HCT116 (cell line): ENCODE measurements around the gene CCDC9B. TPM values are rescaled to one million over a fixed set of nuclear protein-coding genes. Genes with fewer than 3 reads are reported as not detected.

Source experiments
- ATAC-seq: fragments of 200-7000 bp; cut with Tn5 transposase; 2 replicates; pipeline ENCODE4 v1.9.1; 2020; ENCODE audit warnings: mild to moderate bottlenecking, moderate library complexity
- BruUV-seq: library from RNA; stranded (reverse); fragments of 400-500 nt; replicated peaks from 2 replicates; lab custom pipeline; 2021; lab: Mats Ljungman, UMichigan
- CTCF ChIA-PET: fragments of 300-600 bp; sonication (Branson Sonifier 250); formaldehyde crosslinking; loops from one replicate; lab custom pipeline; 2021; ENCODE audit warnings: antibody characterized with exemption; lab: Charles Lee
- POLR2A ChIA-PET: fragments of 300-600, 350-600 bp; sonication (Branson Sonifier 250); formaldehyde crosslinking; loops from one replicate; lab custom pipeline; 2021; ENCODE audit warnings: antibody characterized with exemption; lab: Charles Lee
- RAD21 ChIA-PET, 2 experiments: fragments of 300-600 bp; sonication (Branson Sonifier 250); formaldehyde crosslinking; loops; one replicate each; lab custom pipeline; 2023; ENCODE audit warnings: low total read pairs in 2 of 2; ENCODE audit not compliant: uncharacterized antibody in 2 of 2, unreplicated experiment in 2 of 2, low non-redundant PET in 1 of 2; lab: Charles Lee
- DNase-seq: peaks from one replicate; pipeline ENCODE4 v3.0.0-alpha.2; 2010; ENCODE audit warnings: low read depth, low spot score
- H2AFZ ChIP-seq: fragments of 200-600 bp; shearing (Covaris generic), sonication (generic); 2 replicates; pipeline ENCODE4 v1.6.1; 2017; ENCODE audit warnings: low read depth, mixed run types, mixed read lengths, antibody characterized with exemption, low read length; ENCODE audit not compliant: poor library complexity, severe bottlenecking
- H3K27ac ChIP-seq: 2 replicates; pipeline ENCODE4 v1.5.1; 2012; ENCODE audit warnings: low read depth, low read length
- H3K27me3 ChIP-seq: fragments of 200-600 bp; sonication (generic); 2 replicates; pipeline ENCODE4 v1.6.1; 2016; ENCODE audit warnings: mixed run types, low read length, mixed read lengths; ENCODE audit not compliant: insufficient read depth
- H3K36me3 ChIP-seq, 2 experiments: fragments of 200-500 bp in 1 of 2; fragments of 200-600 bp in 1 of 2; sonication (Bioruptor generic) in 1 of 2; sonication (generic) in 1 of 2; 2 replicates each; pipeline versions ENCODE4 v1.5.1 to v1.6.1; 2014 to 2016; ENCODE audit warnings: low read length in 2 of 2, inconsistent platforms in 1 of 2, mixed read lengths in 1 of 2, mixed run types in 1 of 2; ENCODE audit not compliant: insufficient read depth in 2 of 2, control insufficient read depth in 1 of 2
- H3K4me1 ChIP-seq, 2 experiments: fragments of 200-600 bp in 1 of 2; sonication (generic) in 1 of 2; 2 replicates each; pipeline versions ENCODE4 v1.5.1 to v1.6.1; 2012 to 2017; ENCODE audit warnings: low read length in 2 of 2, inconsistent platforms in 1 of 2, mild to moderate bottlenecking in 1 of 2, mixed read lengths in 1 of 2, mixed run types in 1 of 2, moderate library complexity in 1 of 2; ENCODE audit not compliant: insufficient read depth in 2 of 2, control insufficient read depth in 1 of 2
- H3K4me2 ChIP-seq: fragments of 200-600 bp; sonication (generic); 2 replicates; pipeline ENCODE4 v1.6.1; 2017; ENCODE audit warnings: mixed run types, low read length, mixed read lengths
- H3K4me3 ChIP-seq, 2 experiments: fragments of 200-600 bp in 1 of 2; sonication (generic) in 1 of 2; replicated peaks in 1 of 2; 2 replicates each; pipeline ENCODE4 v1.5.1; 2011 to 2016; ENCODE audit warnings: low read length in 2 of 2, control low read depth in 1 of 2, low read depth in 1 of 2, mild to moderate bottlenecking in 1 of 2, mixed read lengths in 1 of 2, mixed run types in 1 of 2
- H3K79me2 ChIP-seq: fragments of 200-600 bp; sonication (generic); 2 replicates; pipeline ENCODE4 v1.6.1; 2017; ENCODE audit warnings: mild to moderate bottlenecking, mixed run types, low read length, moderate library complexity, mixed read lengths; ENCODE audit not compliant: insufficient read depth
- H3K9ac ChIP-seq: fragments of 200-600 bp; sonication (generic); 2 replicates; pipeline ENCODE4 v1.6.1; 2016; ENCODE audit warnings: low read length, mixed read lengths
- H3K9me2 ChIP-seq: fragments of 200-600 bp; sonication (generic), shearing (Covaris generic); 2 replicates; pipeline ENCODE4 v1.6.1; 2017; ENCODE audit warnings: mixed run types, mild to moderate bottlenecking, moderate library complexity; ENCODE audit not compliant: insufficient read depth
- H3K9me3 ChIP-seq, 2 experiments: fragments of 200-500 bp in 1 of 2; fragments of 200-600 bp in 1 of 2; sonication (Bioruptor generic) in 1 of 2; sonication (generic) in 1 of 2; 2 replicates each; pipeline ENCODE4 v1.6.1; 2014 to 2017; ENCODE audit warnings: low read length in 2 of 2, mixed read lengths in 2 of 2, inconsistent platforms in 1 of 2, low read depth in 1 of 2, mild to moderate bottlenecking in 1 of 2, mixed run types in 1 of 2, moderate library complexity in 1 of 2; ENCODE audit not compliant: control insufficient read depth in 1 of 2, insufficient read depth in 1 of 2
- H4K20me1 ChIP-seq: fragments of 200-600 bp; sonication (generic), shearing (Covaris generic); 2 replicates; pipeline ENCODE4 v1.6.1; 2017; ENCODE audit warnings: mixed run types, mild to moderate bottlenecking, moderate library complexity; ENCODE audit not compliant: insufficient read depth
- CBX3 ChIP-seq: IDR thresholded peaks from 2 replicates; pipeline ENCODE4 v1.6.1; 2012; ENCODE audit warnings: low read depth
- EGR1 ChIP-seq: IDR thresholded peaks from 2 replicates; pipeline ENCODE4 v1.6.1; 2012; ENCODE audit warnings: low read depth
- POLR2AphosphoS5 ChIP-seq: IDR thresholded peaks from 2 replicates; pipeline ENCODE4 v1.6.1; 2011; ENCODE audit warnings: mild to moderate bottlenecking, low read depth, low read length, moderate library complexity
- RAD21 ChIP-seq: IDR thresholded peaks from 2 replicates; pipeline ENCODE4 v1.6.1; 2012; ENCODE audit warnings: low read depth, mild to moderate bottlenecking
- ZFX ChIP-seq: fragments of 450-650 bp; IDR thresholded peaks from 2 replicates; pipeline ENCODE4 v1.6.1; 2017
- intact Hi-C: fragments of 100-400 bp; cut with micrococcal nuclease; formaldehyde crosslinking; loops from 2 replicates; pipeline ENCODE4 v1.10.0; 2022
- total RNA-seq: library from RNA; stranded (reverse); gene quantifications from one replicate; pipeline ENCODE4 v1.2.1, GENCODE V29; 2021; ENCODE audit not compliant: unreplicated experiment
- TF ChIP-seq, protein P1 (sequence below), 3 experiments: fragments of 200-600 bp in 1 of 3; sonication (generic) in 1 of 3; IDR thresholded peaks in 2 of 3; conservative IDR thresholded peaks in 1 of 3; 2 replicates each; pipeline ENCODE4 v1.5.1; 2012 to 2017; ENCODE audit warnings: low read depth in 2 of 3, low read length in 2 of 3, antibody characterized with exemption in 1 of 3, borderline replicate concordance in 1 of 3, control low read depth in 1 of 3, mild to moderate bottlenecking in 1 of 3, mixed read lengths in 1 of 3, mixed run types in 1 of 3, moderate library complexity in 1 of 3; ENCODE audit not compliant: insufficient read depth in 1 of 3
- TF ChIP-seq, protein P2 (sequence below): IDR thresholded peaks from 2 replicates; pipeline ENCODE4 v1.6.1; 2012; ENCODE audit warnings: low read depth

The CCDC9B gene
- total RNA-seq, 1 experiment from 2014 or later: 15.6 TPM

DNA sequence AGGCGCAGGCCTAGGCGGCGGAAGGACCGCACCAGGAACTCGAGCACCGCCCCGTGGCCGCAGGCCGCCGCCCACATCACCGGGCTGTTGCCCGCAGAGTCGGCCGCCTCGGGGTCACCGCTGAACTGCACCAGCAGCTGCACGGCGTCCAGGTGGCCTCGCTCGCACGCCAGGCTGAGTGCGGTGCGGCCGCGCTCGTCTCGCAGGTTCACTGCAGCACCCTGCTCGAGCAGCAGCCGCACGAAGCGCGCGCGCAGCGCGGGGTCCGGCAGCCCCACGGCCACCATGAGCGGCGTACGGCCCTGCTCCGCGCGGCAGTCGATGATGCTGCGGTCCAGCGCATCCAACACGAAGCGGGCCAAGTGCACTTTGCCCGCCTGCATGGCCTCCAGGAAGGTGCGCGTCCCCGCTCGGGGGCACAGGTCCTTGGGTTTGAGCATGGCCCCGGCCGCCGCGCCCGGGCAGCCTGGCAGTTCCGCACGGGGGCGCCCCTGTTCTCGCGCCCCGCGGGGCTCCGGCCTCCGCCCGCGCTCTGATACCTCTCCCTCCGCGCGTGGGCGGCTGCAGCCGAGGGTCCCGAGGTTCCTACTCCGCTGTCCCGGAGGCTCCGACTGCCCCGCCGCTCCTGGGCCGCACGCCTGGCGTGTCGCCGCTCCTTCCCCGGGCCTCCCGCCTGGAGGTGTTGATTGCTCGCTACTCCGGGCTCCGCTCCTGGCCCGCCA lies 58.4 kb downstream of the CCDC9B start:
- H3K27me3 ChIP-seq: no peaks in the 10 kb centered on the region
- ATAC-seq: peak; percentile 76
- intact Hi-C loops: no loop called here
- H3K9me3 ChIP-seq: no peaks in the 10 kb centered on the region
- peak overlapping the region; percentile 74 for H2AFZ ChIP-seq
- H3K4me3 ChIP-seq: peak overlapping the region; percentile 45 to 59
- H3K9ac ChIP-seq: peak overlapping the region; percentile 57
- ChIA-PET CTCF (interaction anchor here (1.0 to 1.9 kb wide), 6 partner anchors 8 to 56 kb away, joined by 3 to 8 read pairs (median 4); partner anchors contain the start of gene PAK6), RAD21 (no interaction called here)
- H3K27ac ChIP-seq: peak overlapping the region; percentile 57; the same call in 1 of the 2 replicates
- no peaks in the 10 kb centered on the region for H3K36me3 ChIP-seq
- H4K20me1 ChIP-seq: no peaks in the 10 kb centered on the region
- no peaks in the 10 kb centered on the region for H3K79me2 ChIP-seq
- peak overlapping the region; percentile 87 for H3K4me2 ChIP-seq
- H3K4me1 ChIP-seq: peaks cover 21 to 44% of the 10 kb centered on the region in 2 experiments
- no peaks in the 10 kb centered on the region for H3K9me2 ChIP-seq
- no peak for DNase-seq
- TF ChIP-seq RAD21 (peak; percentile 41), ZFX (peak; percentile 64), EGR1 (peak; percentile 92), POLR2AphosphoS5 (peak; percentile 4; the same call in 1 of the 2 replicates), CBX3 (no peak; the same call in 1 of the 2 replicates)
- TF ChIP-seq, protein P1, sequence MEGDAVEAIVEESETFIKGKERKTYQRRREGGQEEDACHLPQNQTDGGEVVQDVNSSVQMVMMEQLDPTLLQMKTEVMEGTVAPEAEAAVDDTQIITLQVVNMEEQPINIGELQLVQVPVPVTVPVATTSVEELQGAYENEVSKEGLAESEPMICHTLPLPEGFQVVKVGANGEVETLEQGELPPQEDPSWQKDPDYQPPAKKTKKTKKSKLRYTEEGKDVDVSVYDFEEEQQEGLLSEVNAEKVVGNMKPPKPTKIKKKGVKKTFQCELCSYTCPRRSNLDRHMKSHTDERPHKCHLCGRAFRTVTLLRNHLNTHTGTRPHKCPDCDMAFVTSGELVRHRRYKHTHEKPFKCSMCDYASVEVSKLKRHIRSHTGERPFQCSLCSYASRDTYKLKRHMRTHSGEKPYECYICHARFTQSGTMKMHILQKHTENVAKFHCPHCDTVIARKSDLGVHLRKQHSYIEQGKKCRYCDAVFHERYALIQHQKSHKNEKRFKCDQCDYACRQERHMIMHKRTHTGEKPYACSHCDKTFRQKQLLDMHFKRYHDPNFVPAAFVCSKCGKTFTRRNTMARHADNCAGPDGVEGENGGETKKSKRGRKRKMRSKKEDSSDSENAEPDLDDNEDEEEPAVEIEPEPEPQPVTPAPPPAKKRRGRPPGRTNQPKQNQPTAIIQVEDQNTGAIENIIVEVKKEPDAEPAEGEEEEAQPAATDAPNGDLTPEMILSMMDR (IDR thresholded peaks at IDR 0.05 in 2 of 3, conservative IDR thresholded peaks at IDR 0.05 in 1 of 3; ENCODE audit: borderline replicate concordance in 1 of 3, insufficient read depth in 1 of 3, low read depth in 2 of 3, low read length in 2 of 3): peak; percentile 46 to 67 (median 65); a peak in 5 of 6 replicates
- TF ChIP-seq, protein P2, sequence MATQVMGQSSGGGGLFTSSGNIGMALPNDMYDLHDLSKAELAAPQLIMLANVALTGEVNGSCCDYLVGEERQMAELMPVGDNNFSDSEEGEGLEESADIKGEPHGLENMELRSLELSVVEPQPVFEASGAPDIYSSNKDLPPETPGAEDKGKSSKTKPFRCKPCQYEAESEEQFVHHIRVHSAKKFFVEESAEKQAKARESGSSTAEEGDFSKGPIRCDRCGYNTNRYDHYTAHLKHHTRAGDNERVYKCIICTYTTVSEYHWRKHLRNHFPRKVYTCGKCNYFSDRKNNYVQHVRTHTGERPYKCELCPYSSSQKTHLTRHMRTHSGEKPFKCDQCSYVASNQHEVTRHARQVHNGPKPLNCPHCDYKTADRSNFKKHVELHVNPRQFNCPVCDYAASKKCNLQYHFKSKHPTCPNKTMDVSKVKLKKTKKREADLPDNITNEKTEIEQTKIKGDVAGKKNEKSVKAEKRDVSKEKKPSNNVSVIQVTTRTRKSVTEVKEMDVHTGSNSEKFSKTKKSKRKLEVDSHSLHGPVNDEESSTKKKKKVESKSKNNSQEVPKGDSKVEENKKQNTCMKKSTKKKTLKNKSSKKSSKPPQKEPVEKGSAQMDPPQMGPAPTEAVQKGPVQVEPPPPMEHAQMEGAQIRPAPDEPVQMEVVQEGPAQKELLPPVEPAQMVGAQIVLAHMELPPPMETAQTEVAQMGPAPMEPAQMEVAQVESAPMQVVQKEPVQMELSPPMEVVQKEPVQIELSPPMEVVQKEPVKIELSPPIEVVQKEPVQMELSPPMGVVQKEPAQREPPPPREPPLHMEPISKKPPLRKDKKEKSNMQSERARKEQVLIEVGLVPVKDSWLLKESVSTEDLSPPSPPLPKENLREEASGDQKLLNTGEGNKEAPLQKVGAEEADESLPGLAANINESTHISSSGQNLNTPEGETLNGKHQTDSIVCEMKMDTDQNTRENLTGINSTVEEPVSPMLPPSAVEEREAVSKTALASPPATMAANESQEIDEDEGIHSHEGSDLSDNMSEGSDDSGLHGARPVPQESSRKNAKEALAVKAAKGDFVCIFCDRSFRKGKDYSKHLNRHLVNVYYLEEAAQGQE: no peak
- TF ChIP-seq, all 23 proteins: peak for 5
- POLR2A ChIA-PET: interaction anchor here (0.7 kb wide), 1 partner anchor 55 kb away, joined by 3 read pairs; no protein-coding TSS in a partner anchor
- BruUV-seq: no TSS peak
